ENCODE data around the gene PKN2. TPM values are rescaled to one million over a fixed set of nuclear protein-coding genes. Genes with fewer than 3 reads are reported as not detected.

PKN2 gene
- total and polyA plus RNA-seq, 2 donors (not counting 1 experiment from before 2014, with no cell fraction given), result 11.9 to 51.6 TPM

DNA sequence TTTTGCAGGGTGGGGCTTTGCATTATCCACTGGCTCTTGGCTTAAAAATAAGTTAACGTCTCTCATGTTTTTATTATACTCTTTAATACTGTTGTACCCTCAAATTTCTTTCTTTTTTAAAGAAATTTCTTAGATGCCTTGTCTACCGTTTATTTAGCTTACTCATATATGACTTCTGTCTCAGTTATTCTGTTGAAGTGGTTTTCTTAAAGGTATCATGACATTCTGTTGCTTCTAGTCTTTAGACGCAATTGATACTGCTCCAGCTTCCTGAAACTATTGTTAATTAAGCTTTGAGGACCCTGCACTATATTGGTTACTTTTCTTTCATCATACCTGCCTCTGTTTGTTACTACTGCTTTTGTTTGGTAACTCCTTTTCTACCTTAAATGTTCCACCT is 11.7 kb downstream of the PKN2 start:
- Histone ChIP-seq H3K4me2 (replicated peaks; ENCODE audit: low read depth, low read length, poor library complexity, severe bottlenecking) (no peak overlapping the region), H3K27me3 (replicated peaks in 1 of 4; ENCODE audit: control extremely low read depth in 1 of 4, control insufficient read depth in 3 of 4, insufficient read depth in 4 of 4, low read length in 3 of 4) (no peaks in the 10 kb centered on the region), H3K4me1 (ENCODE audit: control insufficient read depth in 2 of 2, insufficient read depth in 2 of 2, low read length in 2 of 2) (peaks cover 7 to 15% of the 10 kb centered on the region in 2 donors), H3K4me3 (ENCODE audit: control extremely low read depth in 1 of 5, extremely low read depth in 1 of 5, insufficient read depth in 1 of 5, low read depth in 2 of 5, low read length in 4 of 5) (no peak overlapping the region), H4K20me1 (ENCODE audit: control insufficient read depth, insufficient read depth, low read length, poor library complexity, severe bottlenecking) (peaks cover 22% of the 10 kb centered on the region), H3K9me3 (ENCODE audit: control extremely low read depth in 1 of 3, control insufficient read depth in 2 of 3, insufficient read depth in 1 of 3, low read length in 2 of 3) (peaks cover 0 to 4% (median 0%) of the 10 kb centered on the region in 3 donors), H3K79me2 (ENCODE audit: control insufficient read depth, insufficient read depth, low read length) (peaks cover 68% of the 10 kb centered on the region), H2AFZ (ENCODE audit: insufficient read depth, low read depth, low read length, poor library complexity, severe bottlenecking) (no peak overlapping the region), H3K9ac (ENCODE audit: low read length) (no peak overlapping the region), H3K27ac (ENCODE audit: low read length in 2 of 2) (no peak overlapping the region), H3K36me3 (replicated peaks in 1 of 2; ENCODE audit: control extremely low read depth in 1 of 2, control insufficient read depth in 1 of 2, extremely low read depth in 1 of 2, insufficient read depth in 2 of 2, low read length in 1 of 2) (peaks cover 2 to 7% of the 10 kb centered on the region in 2 experiments)
- ChIA-PET POLR2A (no interaction called here), CTCF (interaction anchor here (0.9 kb wide), 1 partner anchor 11 kb away, joined by 3 read pairs; no protein-coding TSS in a partner anchor)
- WGBS (ENCODE audit: insufficient coverage), result 80% methylated on average over 1 of the region's 3 CpGs
- Mint-ChIP-seq H3K9me3 (ENCODE audit: insufficient read depth) (peaks cover 3% of the 10 kb centered on the region), H3K27me3 (no peaks in the 10 kb centered on the region), H3K4me3 (no peak overlapping the region), H3K27ac (no peak overlapping the region), H3K4me1 (peaks cover 44% of the 10 kb centered on the region)
- ATAC-seq (ENCODE audit: low read depth) (no peak), DNase-seq (no peak)
- intact Hi-C loops (cut with micrococcal nuclease), result no loop called here
- TF ChIP-seq, protein P1, sequence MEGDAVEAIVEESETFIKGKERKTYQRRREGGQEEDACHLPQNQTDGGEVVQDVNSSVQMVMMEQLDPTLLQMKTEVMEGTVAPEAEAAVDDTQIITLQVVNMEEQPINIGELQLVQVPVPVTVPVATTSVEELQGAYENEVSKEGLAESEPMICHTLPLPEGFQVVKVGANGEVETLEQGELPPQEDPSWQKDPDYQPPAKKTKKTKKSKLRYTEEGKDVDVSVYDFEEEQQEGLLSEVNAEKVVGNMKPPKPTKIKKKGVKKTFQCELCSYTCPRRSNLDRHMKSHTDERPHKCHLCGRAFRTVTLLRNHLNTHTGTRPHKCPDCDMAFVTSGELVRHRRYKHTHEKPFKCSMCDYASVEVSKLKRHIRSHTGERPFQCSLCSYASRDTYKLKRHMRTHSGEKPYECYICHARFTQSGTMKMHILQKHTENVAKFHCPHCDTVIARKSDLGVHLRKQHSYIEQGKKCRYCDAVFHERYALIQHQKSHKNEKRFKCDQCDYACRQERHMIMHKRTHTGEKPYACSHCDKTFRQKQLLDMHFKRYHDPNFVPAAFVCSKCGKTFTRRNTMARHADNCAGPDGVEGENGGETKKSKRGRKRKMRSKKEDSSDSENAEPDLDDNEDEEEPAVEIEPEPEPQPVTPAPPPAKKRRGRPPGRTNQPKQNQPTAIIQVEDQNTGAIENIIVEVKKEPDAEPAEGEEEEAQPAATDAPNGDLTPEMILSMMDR (IDR thresholded peaks at IDR 0.05), result no peak
- TF ChIP-seq EZH2 (IDR thresholded peaks at IDR 0.05; ENCODE audit: borderline replicate concordance, insufficient read depth, low read depth, low read length, poor library complexity, severe bottlenecking), result no peak

DNA sequence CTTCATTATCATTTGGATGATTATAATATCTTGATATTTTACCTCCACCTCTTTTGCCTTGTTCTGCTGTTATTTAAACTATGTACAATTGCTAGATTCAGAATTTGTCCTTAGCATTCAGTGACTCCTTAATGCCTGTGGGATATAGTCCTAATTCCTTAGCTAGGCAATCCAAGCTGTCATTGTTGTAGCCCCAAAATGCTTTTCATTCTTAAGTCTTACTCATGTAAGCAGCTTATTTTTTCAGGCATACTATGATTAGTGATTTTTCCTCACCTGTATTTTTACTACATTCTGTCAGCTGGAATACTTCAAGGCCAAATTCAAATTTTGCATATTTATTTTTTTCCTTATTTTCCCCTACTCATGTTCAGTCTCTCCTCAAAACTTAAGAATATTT is 13.4 kb downstream of the PKN2 start:
- ATAC-seq (ENCODE audit: low read depth) (no peak), DNase-seq (no peak)
- CTCF ChIA-PET, result interaction anchor here (1.6 kb wide), 1 partner anchor 12 kb away, joined by 3 read pairs; no protein-coding TSS in a partner anchor
- TF ChIP-seq, protein P1 (IDR thresholded peaks at IDR 0.05), result no peak
- no peak for TF ChIP-seq EZH2 (IDR thresholded peaks at IDR 0.05; ENCODE audit: borderline replicate concordance, insufficient read depth, low read depth, low read length, poor library complexity, severe bottlenecking)
- H3K9me3 Mint-ChIP-seq (ENCODE audit: insufficient read depth), result peaks cover 3% of the 10 kb centered on the region
- no peak overlapping the region for H3K4me3 Mint-ChIP-seq
- H3K27ac Mint-ChIP-seq, result no peak overlapping the region
- Histone ChIP-seq H3K4me2 (replicated peaks; ENCODE audit: low read depth, low read length, poor library complexity, severe bottlenecking) (no peak overlapping the region), H3K27me3 (replicated peaks in 1 of 4; ENCODE audit: control extremely low read depth in 1 of 4, control insufficient read depth in 3 of 4, insufficient read depth in 4 of 4, low read length in 3 of 4) (no peaks in the 10 kb centered on the region), H3K9ac (ENCODE audit: low read length) (no peak overlapping the region), H3K27ac (ENCODE audit: low read length in 2 of 2) (no peak overlapping the region), H3K9me3 (ENCODE audit: control extremely low read depth in 1 of 3, control insufficient read depth in 2 of 3, insufficient read depth in 1 of 3, low read length in 2 of 3) (peaks cover 0 to 4% (median 0%) of the 10 kb centered on the region in 3 donors), H3K4me1 (ENCODE audit: control insufficient read depth in 2 of 2, insufficient read depth in 2 of 2, low read length in 2 of 2) (peaks cover 17 to 24% of the 10 kb centered on the region in 2 donors), H3K36me3 (replicated peaks in 1 of 2; ENCODE audit: control extremely low read depth in 1 of 2, control insufficient read depth in 1 of 2, extremely low read depth in 1 of 2, insufficient read depth in 2 of 2, low read length in 1 of 2) (peaks cover 0 to 7% of the 10 kb centered on the region in 2 experiments), H4K20me1 (ENCODE audit: control insufficient read depth, insufficient read depth, low read length, poor library complexity, severe bottlenecking) (peaks cover 11% of the 10 kb centered on the region), H2AFZ (ENCODE audit: insufficient read depth, low read depth, low read length, poor library complexity, severe bottlenecking) (no peak overlapping the region), H3K4me3 (ENCODE audit: control extremely low read depth in 1 of 5, extremely low read depth in 1 of 5, insufficient read depth in 1 of 5, low read depth in 2 of 5, low read length in 4 of 5) (no peak overlapping the region), H3K79me2 (ENCODE audit: control insufficient read depth, insufficient read depth, low read length) (peaks cover 64% of the 10 kb centered on the region)
- no peaks in the 10 kb centered on the region for H3K27me3 Mint-ChIP-seq
- POLR2A ChIA-PET, result no interaction called here
- H3K4me1 Mint-ChIP-seq, result peaks cover 51% of the 10 kb centered on the region
- intact Hi-C loops (cut with micrococcal nuclease), result no loop called here
